ENCODE measurements around the gene INKA2.

INKA2 gene

DNA sequence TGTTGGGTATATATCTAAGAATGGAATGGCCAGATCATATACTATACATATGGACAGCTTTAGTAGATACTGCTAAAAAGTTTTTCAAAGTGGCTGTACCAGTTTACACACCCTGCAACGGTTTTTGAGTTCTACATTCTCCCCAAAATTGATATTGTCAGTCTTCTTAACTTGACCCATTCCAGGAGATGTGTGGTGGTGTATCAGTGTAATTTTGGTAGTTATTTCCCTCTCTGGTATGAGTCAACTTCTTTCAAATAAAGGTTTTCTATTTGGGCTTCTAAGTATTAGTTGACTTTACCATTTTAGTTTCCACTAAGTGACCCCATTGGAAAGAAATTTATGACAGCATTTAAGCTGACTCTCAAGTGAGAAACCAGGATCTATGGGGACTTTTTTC lies 29.2 kb downstream of the INKA2 start:
- no peak overlapping the region for H3K4me3 ChIP-seq (ENCODE audit: low read length)
- no peak for TF ChIP-seq ZNF274 (IDR thresholded peaks at IDR 0.05; ENCODE audit: low read depth, low read length)

DNA sequence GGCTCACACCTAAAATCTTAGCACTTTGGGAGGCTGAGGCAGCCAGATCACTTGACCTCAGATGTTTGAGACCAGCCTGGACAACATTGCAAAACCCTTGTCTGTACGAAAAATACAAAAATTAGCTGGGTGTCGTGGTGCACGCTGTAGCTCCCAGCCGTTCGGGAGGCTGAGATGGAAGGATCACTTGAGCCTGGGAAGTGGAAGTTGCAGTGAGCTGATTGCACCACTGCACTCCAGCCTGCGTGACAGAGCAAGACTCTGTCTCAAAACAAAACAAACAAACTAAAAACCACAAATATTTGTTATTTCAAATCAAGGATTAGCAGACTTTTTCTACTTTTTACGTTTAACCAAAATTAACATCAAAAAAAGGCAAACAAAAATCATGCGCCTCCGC lies 31.3 kb downstream of the INKA2 start:
- TF ChIP-seq ZNF274 (IDR thresholded peaks at IDR 0.05; ENCODE audit: low read depth, low read length) = no peak
- no peak overlapping the region for H3K4me3 ChIP-seq (ENCODE audit: low read length)

DNA sequence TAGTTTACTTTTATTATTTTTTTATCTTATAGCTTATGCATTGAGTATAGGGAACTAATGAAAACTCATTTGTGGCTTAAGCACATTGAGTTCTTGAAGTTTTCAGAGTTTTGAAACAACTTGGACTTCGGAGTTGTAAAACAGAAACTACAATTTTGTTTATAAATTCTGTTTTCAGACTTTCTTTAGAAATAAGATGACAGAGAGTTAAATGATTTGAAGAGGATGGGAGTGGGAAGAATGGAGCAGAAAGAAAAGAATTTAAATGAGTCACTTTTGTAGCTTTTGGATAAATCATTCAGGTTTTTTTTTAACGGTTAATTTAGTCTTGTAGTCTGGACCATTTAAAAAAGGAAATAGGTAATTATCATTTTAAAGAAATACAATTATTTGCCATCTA lies 32.3 kb downstream of the INKA2 start:
- no peak overlapping the region for H3K4me3 ChIP-seq (ENCODE audit: low read length)
- no peak for TF ChIP-seq ZNF274 (IDR thresholded peaks at IDR 0.05; ENCODE audit: low read depth, low read length)

- no peak for TF ChIP-seq ZNF274 (IDR thresholded peaks at IDR 0.05; ENCODE audit: low read depth, low read length)
- H3K4me3 ChIP-seq (ENCODE audit: low read length) = no peak overlapping the region
Measured at GRCh38 chr1:111705841-111706240, 33.4 kb downstream of the INKA2 start.

DNA sequence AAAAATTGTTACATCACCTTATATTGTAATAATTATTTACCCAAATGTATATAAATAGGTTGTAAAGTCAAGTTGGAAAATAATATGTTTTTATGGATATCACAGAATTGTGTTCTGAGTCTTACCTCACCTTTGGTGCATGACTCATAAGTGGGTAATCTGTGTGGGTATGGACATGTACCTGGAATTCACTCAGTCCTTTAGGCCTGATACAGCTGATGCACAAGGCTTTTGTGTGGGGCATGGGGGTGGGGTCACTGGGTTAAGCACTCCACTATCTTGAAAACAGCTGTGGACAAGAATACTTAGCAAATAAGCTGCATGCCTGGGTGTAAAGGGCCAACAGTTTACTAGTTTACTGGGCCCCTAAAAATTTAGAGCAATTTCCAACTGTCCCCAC lies 34.4 kb downstream of the INKA2 start:
- TF ChIP-seq ZNF274 (IDR thresholded peaks at IDR 0.05; ENCODE audit: low read depth, low read length) = no peak
- no peak overlapping the region for H3K4me3 ChIP-seq (ENCODE audit: low read length)

GRCh38 chr1:111704240-111704639 lies 35.0 kb downstream of the INKA2 start:
- no peak for TF ChIP-seq ZNF274 (IDR thresholded peaks at IDR 0.05; ENCODE audit: low read depth, low read length)
- no peak overlapping the region for H3K4me3 ChIP-seq (ENCODE audit: low read length)

DNA sequence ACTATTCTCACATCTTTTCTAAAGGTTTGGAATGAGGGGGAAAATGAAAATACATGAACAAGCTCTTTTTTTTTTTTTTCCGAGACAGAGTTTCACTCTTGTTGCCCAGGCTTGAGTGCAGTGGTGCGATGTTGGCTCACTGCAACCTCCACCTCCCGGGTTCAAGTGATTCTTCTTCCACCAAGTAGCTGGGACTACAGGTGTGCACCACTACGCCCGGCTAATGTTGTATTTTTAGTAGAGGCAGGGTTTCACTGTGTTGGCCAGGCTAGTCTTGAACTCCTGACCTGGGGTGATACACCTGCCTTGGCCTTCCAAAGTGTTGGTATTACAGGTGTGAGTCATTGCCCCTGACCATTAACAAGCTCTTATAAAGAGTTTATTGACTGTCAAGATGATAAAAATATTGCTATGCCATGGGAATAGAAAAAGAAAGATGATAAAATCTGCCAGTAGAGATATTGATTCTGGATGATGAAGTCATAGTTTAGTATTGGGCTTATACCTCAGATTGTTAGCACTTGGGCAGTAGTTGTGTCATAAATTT lies 36.6 kb downstream of the INKA2 start:
- TF ChIP-seq ZNF274 (IDR thresholded peaks at IDR 0.05; ENCODE audit: low read depth, low read length) = no peak
- no peak overlapping the region for H3K4me3 ChIP-seq (ENCODE audit: low read length)

GRCh38 chr1:111699268-111699667 lies 39.9 kb downstream of the INKA2 start:
- TF ChIP-seq ZNF274 (IDR thresholded peaks at IDR 0.05; ENCODE audit: low read depth, low read length) = no peak
- no peak overlapping the region for H3K4me3 ChIP-seq (ENCODE audit: low read length)

- no peak overlapping the region for H3K4me3 ChIP-seq (ENCODE audit: low read length)
- TF ChIP-seq ZNF274 (IDR thresholded peaks at IDR 0.05; ENCODE audit: low read depth, low read length) = no peak
Measured at GRCh38 chr1:111696330-111696729, 42.9 kb downstream of the INKA2 start.

- H3K4me3 ChIP-seq (ENCODE audit: low read length) = no peak overlapping the region
- no peak for TF ChIP-seq ZNF274 (IDR thresholded peaks at IDR 0.05; ENCODE audit: low read depth, low read length)
Measured at GRCh38 chr1:111695801-111696200, 43.4 kb downstream of the INKA2 start.

- no peak overlapping the region for H3K4me3 ChIP-seq (ENCODE audit: low read length)
- no peak for TF ChIP-seq ZNF274 (IDR thresholded peaks at IDR 0.05; ENCODE audit: low read depth, low read length)
Measured at GRCh38 chr1:111691886-111692285, 47.3 kb downstream of the INKA2 start.

DNA sequence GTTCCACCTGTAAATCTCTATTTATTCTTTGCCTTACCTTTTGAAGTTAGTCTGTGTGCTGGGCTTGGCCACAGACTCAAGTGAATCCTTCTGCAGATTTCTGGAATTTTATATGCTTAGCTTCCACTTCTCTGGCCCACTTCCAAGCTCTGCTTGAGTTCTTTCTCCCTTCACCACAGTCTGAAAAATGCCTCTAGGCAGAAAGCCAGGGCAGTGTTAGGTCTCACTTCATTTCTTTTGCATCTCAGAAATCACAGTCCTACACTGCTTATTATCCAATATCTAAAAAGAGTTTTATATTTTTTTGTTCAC lies 48.9 kb downstream of the INKA2 start:
- no peak for TF ChIP-seq ZNF274 (IDR thresholded peaks at IDR 0.05; ENCODE audit: low read depth, low read length)
- no peak overlapping the region for H3K4me3 ChIP-seq (ENCODE audit: low read length)

All from GM08714 (cell line).